Measurements from ENCODE around the gene MEF2D. TPM values are rescaled to one million over a fixed set of nuclear protein-coding genes. Genes with fewer than 3 reads are reported as not detected.

Gene MEF2D
- total RNA-seq, 1 donor from 2014 or later = 51.0 TPM

DNA sequence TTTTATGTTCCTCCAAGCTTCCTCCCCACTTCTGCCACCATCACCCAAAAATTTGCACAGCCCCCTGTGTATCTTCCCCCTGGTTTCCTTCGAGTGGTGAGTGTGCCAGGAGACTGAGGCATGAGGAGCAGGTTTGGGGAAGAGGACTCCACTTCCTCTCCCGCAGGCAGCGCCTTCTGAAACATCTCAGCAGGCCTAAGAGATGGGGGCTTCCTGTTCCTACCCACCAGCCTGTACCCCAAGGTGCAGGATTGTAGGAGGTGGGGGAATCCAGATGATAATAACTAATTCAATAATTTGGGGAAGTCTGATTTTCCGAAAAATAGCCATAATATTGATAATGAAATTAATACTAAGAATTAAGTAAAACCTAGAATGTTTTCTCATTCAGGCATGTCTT is 69.2 kb downstream of the MEF2D start:
- peaks cover 10% of the 10 kb centered on the region for H3K4me1 ChIP-seq
- H3K27ac ChIP-seq = no peak overlapping the region
- H3K4me3 ChIP-seq = no peak overlapping the region
- ATAC-seq (no peak), DNase-seq (no peak)
- TF ChIP-seq, protein P1, sequence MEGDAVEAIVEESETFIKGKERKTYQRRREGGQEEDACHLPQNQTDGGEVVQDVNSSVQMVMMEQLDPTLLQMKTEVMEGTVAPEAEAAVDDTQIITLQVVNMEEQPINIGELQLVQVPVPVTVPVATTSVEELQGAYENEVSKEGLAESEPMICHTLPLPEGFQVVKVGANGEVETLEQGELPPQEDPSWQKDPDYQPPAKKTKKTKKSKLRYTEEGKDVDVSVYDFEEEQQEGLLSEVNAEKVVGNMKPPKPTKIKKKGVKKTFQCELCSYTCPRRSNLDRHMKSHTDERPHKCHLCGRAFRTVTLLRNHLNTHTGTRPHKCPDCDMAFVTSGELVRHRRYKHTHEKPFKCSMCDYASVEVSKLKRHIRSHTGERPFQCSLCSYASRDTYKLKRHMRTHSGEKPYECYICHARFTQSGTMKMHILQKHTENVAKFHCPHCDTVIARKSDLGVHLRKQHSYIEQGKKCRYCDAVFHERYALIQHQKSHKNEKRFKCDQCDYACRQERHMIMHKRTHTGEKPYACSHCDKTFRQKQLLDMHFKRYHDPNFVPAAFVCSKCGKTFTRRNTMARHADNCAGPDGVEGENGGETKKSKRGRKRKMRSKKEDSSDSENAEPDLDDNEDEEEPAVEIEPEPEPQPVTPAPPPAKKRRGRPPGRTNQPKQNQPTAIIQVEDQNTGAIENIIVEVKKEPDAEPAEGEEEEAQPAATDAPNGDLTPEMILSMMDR (IDR thresholded peaks at IDR 0.05) = no peak
- H3K27me3 ChIP-seq (ENCODE audit: low read depth) = peaks cover 91% of the 10 kb centered on the region
- intact Hi-C loops (cut with DNase I) = no loop called here
- H3K36me3 ChIP-seq = no peaks in the 10 kb centered on the region
- H3K9me3 ChIP-seq = no peaks in the 10 kb centered on the region

DNA sequence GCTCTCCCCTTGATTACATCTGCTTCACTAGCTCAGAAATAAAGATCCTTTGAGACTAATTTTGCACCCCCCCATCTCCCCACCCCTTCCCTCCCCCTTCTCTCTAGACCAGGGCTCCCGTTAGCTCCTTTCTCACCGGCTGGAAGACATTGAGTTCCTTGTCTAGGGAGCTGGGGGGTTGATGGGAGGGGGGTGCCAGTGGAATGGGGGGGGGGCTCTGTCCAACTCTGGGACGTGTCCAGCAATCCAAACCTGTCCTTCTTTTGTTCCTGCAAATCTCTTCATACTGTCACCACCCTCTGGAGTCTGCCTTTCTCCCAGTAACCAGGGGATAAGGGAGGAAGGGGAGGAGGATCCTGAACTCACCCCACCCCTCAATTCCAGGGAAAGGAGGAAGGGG is 69.7 kb downstream of the MEF2D start:
- Histone ChIP-seq H3K27me3 (ENCODE audit: low read depth) (peaks cover 91% of the 10 kb centered on the region), H3K9me3 (no peaks in the 10 kb centered on the region), H3K27ac (no peak overlapping the region), H3K36me3 (no peaks in the 10 kb centered on the region), H3K4me1 (peaks cover 7% of the 10 kb centered on the region), H3K4me3 (no peak overlapping the region)
- DNase-seq = no peak
- TF ChIP-seq, protein P1 (IDR thresholded peaks at IDR 0.05) = no peak
- intact Hi-C loops (cut with DNase I) = no loop called here
- ATAC-seq = no peak

- Histone ChIP-seq H3K27ac (no peak overlapping the region), H3K9me3 (no peaks in the 10 kb centered on the region), H3K36me3 (no peaks in the 10 kb centered on the region), H3K4me3 (no peak overlapping the region), H3K4me1 (peaks cover 1% of the 10 kb centered on the region), H3K27me3 (ENCODE audit: low read depth) (peaks cover 91% of the 10 kb centered on the region)
- TF ChIP-seq, protein P1 (IDR thresholded peaks at IDR 0.05) = no peak
- intact Hi-C loops (cut with DNase I) = no loop called here
- no peak for DNase-seq
- no peak for ATAC-seq
These were observed 70.3 kb downstream of the MEF2D start for GRCh38 chr1:156430303-156430702.

- TF ChIP-seq, protein P1 (IDR thresholded peaks at IDR 0.05) = no peak
- H3K9me3 ChIP-seq = no peaks in the 10 kb centered on the region
- intact Hi-C loops (cut with DNase I) = no loop called here
- H3K27ac ChIP-seq = no peak overlapping the region
- H3K27me3 ChIP-seq (ENCODE audit: low read depth) = peaks cover 83% of the 10 kb centered on the region
- no peaks in the 10 kb centered on the region for H3K4me1 ChIP-seq
- ATAC-seq (no peak), DNase-seq (no peak)
- no peaks in the 10 kb centered on the region for H3K36me3 ChIP-seq
- no peak overlapping the region for H3K4me3 ChIP-seq
These were observed 71.1 kb downstream of the MEF2D start for GRCh38 chr1:156429313-156430060.

GRCh38 chr1:156428746-156429288 is 71.8 kb downstream of the MEF2D start:
- no peaks in the 10 kb centered on the region for H3K36me3 ChIP-seq
- intact Hi-C loops (cut with DNase I) = no loop called here
- TF ChIP-seq, protein P1 (IDR thresholded peaks at IDR 0.05) = no peak
- DNase-seq (no peak), ATAC-seq (no peak)
- no peak overlapping the region for H3K4me3 ChIP-seq
- H3K9me3 ChIP-seq = no peaks in the 10 kb centered on the region
- no peaks in the 10 kb centered on the region for H3K4me1 ChIP-seq
- peaks cover 80% of the 10 kb centered on the region for H3K27me3 ChIP-seq (ENCODE audit: low read depth)
- H3K27ac ChIP-seq = no peak overlapping the region
